GM18517 (cell line): ENCODE results near the gene KLHDC9.
"Not testable (repeated sequence)": the region's sequence is repeated elsewhere in the genome, so short reads cannot be mapped to it uniquely, and the experiment has no call there.

ENCODE experiments used
- ATAC-seq: cut with Tn5 transposase; IDR thresholded peaks from one replicate; pipeline ENCODE4 v1.9.1; 2021; ENCODE audit warnings: mild to moderate bottlenecking, moderate library complexity; ENCODE audit not compliant: unreplicated experiment

KLHDC9 gene

GRCh38 chr1:161092621-161093028, 5.5 kb upstream of the KLHDC9 start:
- no peak for ATAC-seq

- ATAC-seq = no peak
Measured at GRCh38 chr1:161094481-161094880, 3.7 kb upstream of the KLHDC9 start.

DNA sequence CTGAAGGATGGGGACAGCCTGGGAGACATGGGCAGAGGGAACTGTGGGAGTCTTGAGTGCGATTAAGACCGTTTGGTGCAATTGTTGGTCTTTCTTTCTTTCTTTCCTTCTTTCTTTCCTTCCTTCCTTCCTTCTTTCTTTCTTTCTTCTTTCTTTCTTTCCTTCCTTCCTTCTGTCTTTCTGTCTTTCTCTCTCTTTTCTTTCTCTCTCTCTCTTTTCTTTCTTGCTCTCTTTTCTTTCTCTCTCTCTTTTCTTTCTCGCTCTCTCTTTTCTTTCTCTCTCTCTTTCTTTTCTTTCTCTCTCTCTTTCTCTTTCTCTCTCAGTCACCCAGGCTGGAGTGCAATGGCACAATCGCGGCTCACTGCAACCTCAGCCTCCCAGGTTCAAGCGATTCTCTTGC, 2.9 kb upstream of the KLHDC9 start:
- ATAC-seq = no peak

DNA sequence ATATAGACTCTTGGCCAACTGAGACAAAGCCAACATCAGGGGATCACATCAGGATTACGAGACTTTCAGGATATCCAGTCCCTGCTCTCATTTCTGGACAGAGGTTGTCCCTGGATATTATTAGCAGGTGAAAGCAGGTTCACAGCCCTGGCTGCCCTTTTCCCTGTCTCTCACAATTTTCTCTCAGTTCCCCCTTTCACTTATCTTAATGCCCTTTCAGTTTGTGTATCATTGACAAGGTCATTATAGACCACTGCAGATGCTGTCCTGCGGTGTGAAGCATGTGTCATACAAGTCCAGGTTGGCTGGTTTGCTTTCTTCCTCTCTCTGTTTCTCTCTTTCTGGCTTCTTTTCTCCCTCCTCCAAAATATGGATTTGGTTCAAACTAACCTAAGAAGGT, 2.1 kb upstream of the KLHDC9 start:
- peak; percentile 41 for ATAC-seq

GRCh38 chr1:161096530-161096929, 1.6 kb upstream of the KLHDC9 start:
- ATAC-seq = no peak

DNA sequence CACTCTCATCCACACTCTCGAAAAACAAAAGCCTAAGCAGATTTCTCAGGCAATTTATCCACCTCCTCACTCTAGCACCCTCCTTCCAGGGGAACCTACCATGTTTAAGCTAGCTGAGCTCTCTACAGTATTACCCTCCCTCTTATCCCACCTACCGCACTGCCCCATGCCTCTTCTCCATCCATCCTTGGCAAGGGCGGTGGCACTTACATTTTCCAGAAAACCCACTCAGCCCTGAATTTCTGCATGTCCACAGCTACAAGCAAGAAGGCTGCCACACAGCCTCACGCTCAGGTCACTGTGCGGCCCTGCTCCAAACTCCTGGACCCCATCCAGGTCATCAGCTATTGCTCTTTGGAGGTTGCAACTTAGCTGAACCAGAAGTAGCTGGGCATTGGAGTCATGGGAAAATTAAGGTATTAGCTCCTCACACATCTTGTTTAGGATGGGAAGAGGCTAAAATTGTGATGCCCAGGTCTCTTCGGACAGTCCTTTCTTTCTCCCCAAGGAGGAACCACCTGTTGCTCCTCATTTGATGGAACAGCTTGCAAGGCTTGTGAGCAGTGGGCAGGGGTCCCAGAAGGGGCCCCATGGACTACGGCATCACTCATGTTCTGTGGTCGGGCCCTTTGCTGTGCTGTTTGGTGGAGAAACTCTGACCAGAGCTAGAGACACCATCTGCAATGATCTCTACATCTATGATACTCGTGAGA, 1.1 kb downstream of the KLHDC9 start:
- ATAC-seq = no peak

GRCh38 chr1:161100556-161100955, 2.4 kb downstream of the KLHDC9 start:
- no peak for ATAC-seq

DNA sequence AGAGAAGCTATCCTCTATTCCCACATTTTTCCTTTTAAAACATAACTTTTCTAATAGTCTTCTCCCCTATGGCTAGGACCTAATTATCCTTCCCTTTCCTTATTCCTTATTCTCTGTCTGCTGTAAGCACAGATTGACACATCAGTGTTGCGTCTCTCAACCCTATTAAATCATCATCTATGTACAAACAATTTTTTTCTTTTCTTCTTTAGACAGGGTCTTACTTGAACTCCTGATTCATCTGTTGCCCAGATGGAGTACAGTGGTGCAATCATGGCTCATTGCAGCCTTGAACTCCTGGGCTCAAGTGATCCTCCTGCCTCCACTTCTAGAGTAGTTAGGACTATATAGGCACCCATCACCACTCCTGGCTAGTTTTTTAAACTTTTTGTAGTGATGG, 8.3 kb downstream of the KLHDC9 start:
- ATAC-seq = no peak

DNA sequence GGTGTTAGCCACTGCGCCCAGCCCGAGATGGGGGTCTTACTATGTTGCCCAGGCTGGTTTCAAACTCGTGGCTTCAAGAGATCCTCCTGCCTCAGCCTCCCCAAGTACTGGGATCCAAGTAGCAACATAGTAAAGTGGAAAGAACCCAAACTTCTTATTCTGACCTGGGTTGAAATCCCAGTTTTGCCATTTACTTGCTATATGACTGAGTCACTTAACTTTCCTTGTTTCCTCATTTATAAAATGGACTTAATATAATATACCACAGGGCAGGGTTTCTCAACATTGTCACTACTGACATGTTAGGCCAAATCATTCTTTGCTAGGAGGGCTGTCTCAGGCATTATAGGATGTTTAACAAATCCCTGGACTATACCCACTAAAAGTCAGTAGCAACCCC, 13.0 kb downstream of the KLHDC9 start:
- no peak for ATAC-seq

- no peak for ATAC-seq
Measured at GRCh38 chr1:161111527-161111926, 13.4 kb downstream of the KLHDC9 start.

DNA sequence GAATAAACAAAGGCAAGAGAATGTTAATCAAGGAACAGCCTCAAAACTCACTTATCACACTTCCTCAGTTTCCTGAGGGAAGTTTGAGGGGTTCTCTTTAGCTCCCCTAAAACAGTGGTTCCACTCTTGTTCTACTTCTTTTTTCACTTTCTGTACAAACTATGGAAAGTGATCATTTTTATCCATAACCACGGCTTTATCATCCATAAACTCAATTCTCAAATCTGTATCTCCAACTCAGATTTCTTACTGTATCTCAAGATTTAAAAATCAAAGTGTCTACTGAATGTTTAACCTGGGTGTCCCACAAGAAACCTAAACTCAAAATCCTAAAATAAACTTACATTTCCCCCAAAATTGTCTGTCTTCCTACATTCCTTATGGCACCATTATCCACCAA, 15.8 kb downstream of the KLHDC9 start:
- no peak for ATAC-seq

DNA sequence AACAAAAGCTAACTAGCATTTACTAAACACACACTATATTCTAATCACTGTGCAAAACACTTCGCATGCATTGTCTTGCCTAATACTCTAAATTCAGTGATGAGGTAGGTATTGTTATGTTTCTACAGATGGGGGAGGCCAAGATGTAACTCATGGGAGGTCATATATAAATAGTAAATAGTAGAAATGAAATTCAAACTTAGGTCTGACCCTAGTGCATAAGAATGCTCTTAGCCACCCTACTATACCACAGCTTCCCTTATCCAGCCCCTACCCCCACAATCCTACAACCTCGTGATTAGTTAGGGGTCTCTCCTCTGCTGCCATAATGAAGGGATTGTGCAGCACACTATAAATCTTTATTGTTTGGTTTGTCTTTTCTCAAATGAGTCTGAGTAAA, 16.4 kb downstream of the KLHDC9 start:
- no peak for ATAC-seq

GRCh38 chr1:161115132-161115711, 17.1 kb downstream of the KLHDC9 start:
- ATAC-seq = no peak

DNA sequence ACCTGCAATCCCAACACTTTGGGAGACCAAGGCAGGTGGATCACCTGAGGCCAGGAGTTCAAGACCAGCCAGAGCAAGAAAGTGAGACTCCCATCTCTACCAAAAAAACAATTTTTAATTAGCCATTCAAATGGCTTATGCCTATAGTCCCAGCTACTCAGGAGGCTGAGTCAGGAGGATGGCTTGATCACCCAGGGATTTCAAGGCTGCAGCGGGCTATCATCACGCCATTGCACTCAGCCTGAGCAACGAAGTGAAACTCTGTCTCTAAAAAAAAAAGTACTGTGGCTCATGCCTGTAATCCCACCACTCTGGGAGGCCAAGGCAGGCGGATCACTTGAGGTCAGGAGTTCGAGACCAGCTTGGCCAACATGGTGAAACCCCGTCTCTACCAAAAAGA, 17.8 kb downstream of the KLHDC9 start:
- not testable (repeated sequence) for ATAC-seq

DNA sequence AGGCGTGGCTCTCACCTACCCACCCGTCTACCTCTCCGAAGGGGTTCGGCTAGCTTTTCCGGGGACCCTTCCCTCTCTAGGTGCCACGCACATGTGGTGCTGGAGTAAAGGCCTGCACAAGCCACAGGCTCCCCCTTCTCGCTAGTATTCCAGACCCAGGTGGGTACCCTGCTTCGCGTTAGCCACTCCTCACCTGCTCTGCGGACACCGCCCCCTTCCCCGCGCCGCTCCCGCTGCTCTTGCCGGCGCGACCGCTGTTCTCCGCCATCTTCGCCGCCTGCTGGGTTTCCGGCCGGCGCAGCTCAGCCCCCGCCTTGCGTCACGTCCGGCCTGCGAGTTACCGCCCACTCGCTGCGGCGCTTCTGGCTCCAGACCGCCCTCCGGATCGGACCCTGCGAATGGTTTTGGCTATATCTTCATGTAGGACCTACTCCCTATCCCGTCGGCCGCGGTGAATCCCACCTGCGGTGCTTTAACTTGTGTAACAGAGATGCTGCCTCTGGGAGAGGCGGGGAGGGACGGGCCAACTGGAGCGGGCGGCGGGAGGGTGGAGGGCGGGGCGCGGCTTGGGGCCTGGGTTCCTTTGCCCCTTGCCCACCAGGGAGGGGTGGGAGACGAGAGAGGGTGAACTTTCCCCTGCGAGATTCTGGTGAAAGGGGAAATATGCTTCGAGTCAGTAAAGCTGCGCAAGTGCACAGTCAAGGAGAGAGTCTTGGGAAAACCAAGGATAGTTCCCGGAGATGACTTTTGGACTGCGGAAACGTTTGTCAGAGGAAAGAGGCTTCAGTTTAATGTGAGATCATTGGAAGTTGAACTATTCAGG, 19.8 kb downstream of the KLHDC9 start, which contains the start of the genes NIT1 and PFDN2:
NIT1 (plus strand) TSS at position 347 of the 823 bp plus-strand sequence; CDS start at position 419, 72 bp downstream.
PFDN2 (minus strand) TSS at position 279 of the 823 bp plus-strand sequence; CDS start at position 268, 11 bp downstream.
- ATAC-seq = peak; percentile 64

- peak; percentile 52 for ATAC-seq
Measured at GRCh38 chr1:161119092-161119903, 21.1 kb downstream of the KLHDC9 start.

DNA sequence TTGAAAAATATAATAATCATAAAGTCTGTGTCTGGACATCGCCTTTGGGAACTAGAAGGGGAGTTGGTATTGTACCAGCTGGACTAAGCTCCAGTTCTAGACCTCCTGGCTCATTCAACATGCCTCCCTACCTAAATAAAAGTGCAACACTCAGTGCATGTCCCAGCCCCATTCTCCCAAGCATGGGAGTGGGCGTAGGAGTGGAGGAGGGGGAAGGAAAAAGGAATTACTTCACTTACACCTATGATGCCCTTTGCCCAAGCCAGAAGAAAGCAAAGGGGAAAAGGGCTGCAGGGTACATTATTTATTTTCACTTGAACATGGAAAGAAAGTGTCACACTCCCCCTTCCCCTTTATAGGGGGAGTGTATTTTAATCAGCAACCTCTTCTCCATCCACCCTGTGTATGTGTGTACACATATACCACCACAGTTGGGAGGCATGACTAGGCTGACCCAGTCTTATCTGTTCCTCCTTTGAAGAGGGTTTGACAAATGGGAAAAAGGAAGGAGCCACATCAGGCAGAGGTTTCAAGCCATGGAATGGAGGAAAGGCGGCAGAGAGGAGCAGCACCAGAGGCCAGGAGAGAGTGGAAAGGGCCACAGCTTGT, 23.0 kb downstream of the KLHDC9 start:
- no peak for ATAC-seq

DNA sequence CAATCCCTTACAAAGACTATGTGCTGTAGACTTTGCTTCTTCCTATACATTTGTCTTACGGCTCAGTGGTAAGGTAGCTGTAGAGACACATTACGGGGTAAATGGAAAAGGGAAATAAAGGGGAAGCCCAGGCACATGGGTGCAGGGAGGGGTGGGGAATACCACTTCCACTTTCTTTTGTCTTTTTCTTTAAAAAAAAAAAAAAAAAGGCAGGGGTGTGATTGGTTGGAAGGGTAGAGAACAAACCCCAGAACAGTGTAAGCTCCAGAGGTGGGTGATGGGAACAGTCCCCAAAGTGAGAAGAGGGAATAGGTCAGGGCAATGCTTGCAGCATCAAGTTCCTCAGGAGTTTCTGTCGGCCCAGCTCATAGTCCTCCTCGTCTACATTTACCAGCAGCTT, 23.7 kb downstream of the KLHDC9 start:
- ATAC-seq = no peak

- ATAC-seq = no peak
Measured at GRCh38 chr1:161122967-161123366, 24.8 kb downstream of the KLHDC9 start.

GRCh38 chr1:161127649-161128048, 29.5 kb downstream of the KLHDC9 start:
- no peak for ATAC-seq
